Hepatocyte (in vitro differentiated cells): ENCODE measurements around the gene RBBP8NL. TPM values are rescaled to one million over a fixed set of nuclear protein-coding genes. Genes with fewer than 3 reads are reported as not detected.
A peak's percentile ranks its signal among the peaks of the same experiment; 100 is the strongest.

Source experiments
- DNase-seq: peaks from one replicate; pipeline ENCODE4 v3.0.0-alpha.2; 2016; ENCODE audit warnings: low spot score
- H2AFZ ChIP-seq: fragments of 200-600 bp; sonication (generic); 2 replicates; pipeline ENCODE4 v1.6.0; 2016; ENCODE audit warnings: antibody characterized with exemption, mild to moderate bottlenecking
- H3K27ac ChIP-seq: fragments of 200-600 bp; sonication (generic); 2 replicates; pipeline ENCODE4 v1.5.1; 2016; ENCODE audit warnings: mild to moderate bottlenecking
- H3K27me3 ChIP-seq: fragments of 200-600 bp; sonication (generic); 2 replicates; pipeline ENCODE4 v1.6.1; 2016
- H3K36me3 ChIP-seq: fragments of 200-600 bp; sonication (generic); replicated peaks from 2 replicates; pipeline ENCODE4 v1.5.1; 2016; ENCODE audit warnings: low read depth; ENCODE audit not compliant: insufficient read depth
- H3K4me1 ChIP-seq: fragments of 200-600 bp; sonication (generic); 2 replicates; pipeline ENCODE4 v1.5.1; 2016; ENCODE audit warnings: mild to moderate bottlenecking, moderate library complexity; ENCODE audit not compliant: insufficient read depth
- H3K4me2 ChIP-seq: fragments of 200-600 bp; sonication (generic); 2 replicates; pipeline ENCODE4 v1.6.0; 2016
- H3K4me3 ChIP-seq: fragments of 200-600 bp; sonication (generic); 2 replicates; pipeline ENCODE4 v1.5.1; 2016; ENCODE audit warnings: mild to moderate bottlenecking
- H3K79me2 ChIP-seq: fragments of 200-600 bp; sonication (generic); 2 replicates; pipeline ENCODE4 v1.6.0; 2017; ENCODE audit warnings: mild to moderate bottlenecking
- H3K9me2 ChIP-seq: fragments of 200-600 bp; sonication (generic); replicated peaks from 2 replicates; pipeline ENCODE4 v1.6.0; 2017; ENCODE audit warnings: mild to moderate bottlenecking; ENCODE audit not compliant: insufficient read depth
- H3K9me3 ChIP-seq: fragments of 200-600 bp; sonication (generic); 2 replicates; pipeline ENCODE4 v1.5.1; 2016; ENCODE audit warnings: low read depth, mild to moderate bottlenecking
- H4K20me1 ChIP-seq: fragments of 200-600 bp; sonication (generic); 2 replicates; pipeline ENCODE4 v1.6.0; 2016; ENCODE audit warnings: mild to moderate bottlenecking; ENCODE audit not compliant: insufficient read depth, poor library complexity, severe bottlenecking
- EZH2 ChIP-seq: fragments of 200-600 bp; sonication (generic); IDR thresholded peaks from 2 replicates; pipeline ENCODE4 v1.6.1; 2016; ENCODE audit warnings: antibody characterized with exemption, mild to moderate bottlenecking, borderline replicate concordance
- EZH2phosphoT487 ChIP-seq: fragments of 200-600 bp; sonication (generic); IDR thresholded peaks from one replicate; pipeline ENCODE4 v1.6.1; 2018; ENCODE audit warnings: antibody characterized with exemption, mild to moderate bottlenecking, low read depth, moderate library complexity; ENCODE audit not compliant: unreplicated experiment, severe bottlenecking
- WGBS: methylation state at CpG from one replicate; pipeline ENCODE4 v1.1.6; 2016; ENCODE audit warnings: low lambda C conversion rate; ENCODE audit errors: missing lambda C conversion rate; 5-methylcytosine and 5-hydroxymethylcytosine counted together
- polyA plus RNA-seq: library from polyadenylated mRNA; unstranded; fragments of >200 nt; fragmentation: Nextera tagmentation; extraction: Ambion mirVana; gene quantifications from 2 replicates; pipeline ENCODE4 v1.2.1, GENCODE V29; 2016
- total RNA-seq: library from RNA; depleted of rRNA; stranded (reverse); fragments of >200 nt; gene quantifications from 2 replicates; pipeline ENCODE4 v1.2.3, GENCODE V29; 2014
- TF ChIP-seq, protein P1 (sequence below): fragments of 200-600 bp; sonication (generic); IDR thresholded peaks from 2 replicates; pipeline ENCODE4 v1.5.1; 2016; ENCODE audit warnings: antibody characterized with exemption, mild to moderate bottlenecking; ENCODE audit not compliant: poor library complexity

Gene RBBP8NL
- total and polyA plus RNA-seq, 2 experiments from 2014 or later, result 5.7 to 6.4 TPM

DNA sequence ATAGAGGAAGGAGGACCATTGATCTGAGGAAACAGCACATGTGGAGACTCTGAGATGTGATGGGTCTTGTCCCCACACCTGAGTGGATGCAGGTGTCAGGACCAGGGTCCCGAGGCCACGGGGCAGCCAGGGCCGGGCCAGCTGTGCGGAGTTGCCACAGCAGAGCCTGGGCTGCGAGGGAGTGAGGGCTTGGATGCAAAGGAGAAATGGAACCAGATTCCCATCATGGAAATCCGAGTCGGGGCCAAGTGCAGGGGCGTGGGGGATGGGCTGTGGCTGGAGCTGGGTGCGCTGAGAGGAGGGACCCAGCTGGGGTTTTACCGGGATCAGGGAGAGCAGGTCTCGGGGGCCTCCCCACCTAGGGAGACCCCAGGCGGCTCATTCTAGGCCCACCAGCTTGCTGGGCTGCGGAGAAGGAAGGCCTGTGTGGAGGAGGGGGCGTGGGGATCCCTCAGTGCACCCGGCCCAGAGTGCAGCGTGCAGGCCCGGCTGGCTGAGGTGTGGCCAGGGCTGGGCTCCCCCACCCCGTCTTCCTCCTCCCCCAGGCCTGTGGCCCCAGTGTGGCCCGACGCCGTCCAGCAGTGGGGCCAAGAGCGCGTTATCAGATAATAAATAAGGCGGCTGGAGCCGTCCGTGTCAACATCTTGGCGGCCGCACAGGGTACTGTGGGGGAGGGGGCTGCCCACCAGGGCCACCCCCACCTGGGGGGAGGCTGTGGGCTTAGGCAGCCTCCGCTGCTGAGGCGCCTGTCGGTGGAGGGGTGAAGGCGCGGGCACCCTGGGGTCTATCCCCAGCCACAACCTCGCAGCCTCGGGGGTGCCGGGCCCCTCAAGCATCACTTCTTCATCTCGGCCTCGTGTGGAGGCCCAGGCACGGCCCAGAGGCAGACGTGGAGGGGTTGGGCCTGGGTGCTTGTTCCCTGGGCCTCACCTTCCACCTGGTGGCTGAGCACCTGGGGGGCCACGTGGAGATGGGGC lies 31.2 kb upstream of the RBBP8NL start:
- no peaks in the 10 kb centered on the region for H3K9me2 ChIP-seq
- no peaks in the 10 kb centered on the region for H3K36me3 ChIP-seq
- H4K20me1 ChIP-seq, result no peaks in the 10 kb centered on the region
- DNase-seq, result peak; percentile 40
- H3K27ac ChIP-seq, result peak overlapping the region; percentile 58
- no peak overlapping the region for H3K4me3 ChIP-seq
- no peaks in the 10 kb centered on the region for H3K9me3 ChIP-seq
- H3K79me2 ChIP-seq, result no peaks in the 10 kb centered on the region
- no peak overlapping the region for H3K4me2 ChIP-seq
- 57% methylated on average over 34 of the region's 41 CpGs for WGBS
- H2AFZ ChIP-seq, result no peak overlapping the region
- H3K4me1 ChIP-seq, result peaks cover 36% of the 10 kb centered on the region
- TF ChIP-seq, protein P1, sequence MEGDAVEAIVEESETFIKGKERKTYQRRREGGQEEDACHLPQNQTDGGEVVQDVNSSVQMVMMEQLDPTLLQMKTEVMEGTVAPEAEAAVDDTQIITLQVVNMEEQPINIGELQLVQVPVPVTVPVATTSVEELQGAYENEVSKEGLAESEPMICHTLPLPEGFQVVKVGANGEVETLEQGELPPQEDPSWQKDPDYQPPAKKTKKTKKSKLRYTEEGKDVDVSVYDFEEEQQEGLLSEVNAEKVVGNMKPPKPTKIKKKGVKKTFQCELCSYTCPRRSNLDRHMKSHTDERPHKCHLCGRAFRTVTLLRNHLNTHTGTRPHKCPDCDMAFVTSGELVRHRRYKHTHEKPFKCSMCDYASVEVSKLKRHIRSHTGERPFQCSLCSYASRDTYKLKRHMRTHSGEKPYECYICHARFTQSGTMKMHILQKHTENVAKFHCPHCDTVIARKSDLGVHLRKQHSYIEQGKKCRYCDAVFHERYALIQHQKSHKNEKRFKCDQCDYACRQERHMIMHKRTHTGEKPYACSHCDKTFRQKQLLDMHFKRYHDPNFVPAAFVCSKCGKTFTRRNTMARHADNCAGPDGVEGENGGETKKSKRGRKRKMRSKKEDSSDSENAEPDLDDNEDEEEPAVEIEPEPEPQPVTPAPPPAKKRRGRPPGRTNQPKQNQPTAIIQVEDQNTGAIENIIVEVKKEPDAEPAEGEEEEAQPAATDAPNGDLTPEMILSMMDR, result no peak
- TF ChIP-seq EZH2 (no peak), EZH2phosphoT487 (no peak)
- H3K27me3 ChIP-seq, result no peaks in the 10 kb centered on the region

DNA sequence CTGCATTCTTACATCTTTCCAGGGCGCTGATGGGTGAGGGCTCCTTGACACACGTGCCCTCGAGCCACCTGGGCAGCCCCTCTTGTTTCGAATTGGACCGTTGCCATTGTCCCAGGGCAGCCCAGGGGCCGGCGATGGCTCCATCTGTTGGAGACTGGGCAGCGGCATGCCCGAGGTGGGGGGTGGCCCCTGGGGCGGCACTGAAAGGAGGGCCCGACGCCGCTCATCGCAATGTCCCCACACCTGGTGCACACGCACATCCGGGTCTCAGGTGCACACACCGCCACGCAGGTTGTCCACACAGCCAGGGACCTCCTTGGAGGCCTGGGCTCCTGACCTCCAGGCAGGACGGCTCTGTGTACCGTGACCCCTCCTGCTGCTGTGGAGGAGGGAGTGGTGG lies 30.5 kb upstream of the RBBP8NL start:
- no peak overlapping the region for H3K4me3 ChIP-seq
- 95% methylated on average over 20 of the region's 20 CpGs for WGBS
- peaks cover 39% of the 10 kb centered on the region for H3K4me1 ChIP-seq
- H3K27ac ChIP-seq, result no peak overlapping the region
- H3K4me2 ChIP-seq, result no peak overlapping the region
- H3K79me2 ChIP-seq, result no peaks in the 10 kb centered on the region
- no peaks in the 10 kb centered on the region for H3K9me2 ChIP-seq
- H4K20me1 ChIP-seq, result no peaks in the 10 kb centered on the region
- no peak for TF ChIP-seq EZH2phosphoT487
- TF ChIP-seq, protein P1, result no peak
- no peak for TF ChIP-seq EZH2
- no peak overlapping the region for H2AFZ ChIP-seq
- no peaks in the 10 kb centered on the region for H3K36me3 ChIP-seq
- no peaks in the 10 kb centered on the region for H3K9me3 ChIP-seq
- DNase-seq, result no peak
- H3K27me3 ChIP-seq, result no peaks in the 10 kb centered on the region

DNA sequence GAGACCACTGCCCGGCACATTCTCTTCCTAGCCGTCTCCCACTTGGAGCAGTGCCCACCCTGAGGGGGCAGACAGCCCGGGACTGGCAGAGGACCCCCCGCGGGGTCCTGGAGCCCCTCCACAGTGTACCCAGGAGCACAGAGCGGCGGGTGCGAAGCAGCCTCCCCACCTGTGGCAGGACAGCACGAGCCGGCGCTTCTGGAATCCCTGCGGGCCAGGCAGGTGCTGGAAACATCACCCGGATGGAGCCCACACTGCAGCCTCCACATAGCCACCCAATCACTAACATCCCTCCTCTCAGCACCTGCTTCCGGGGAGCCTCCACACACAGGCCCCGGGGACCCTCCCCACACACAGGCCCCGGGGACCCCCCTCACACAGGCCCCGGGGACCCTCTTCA lies 29.8 kb upstream of the RBBP8NL start:
- H3K9me3 ChIP-seq, result no peaks in the 10 kb centered on the region
- no peak overlapping the region for H3K4me3 ChIP-seq
- TF ChIP-seq EZH2 (no peak), EZH2phosphoT487 (no peak)
- TF ChIP-seq, protein P1, result no peak
- H3K9me2 ChIP-seq, result no peaks in the 10 kb centered on the region
- DNase-seq, result no peak
- H3K36me3 ChIP-seq, result no peaks in the 10 kb centered on the region
- H3K4me1 ChIP-seq, result peaks cover 43% of the 10 kb centered on the region
- H3K4me2 ChIP-seq, result no peak overlapping the region
- no peaks in the 10 kb centered on the region for H4K20me1 ChIP-seq
- no peak overlapping the region for H3K27ac ChIP-seq
- H2AFZ ChIP-seq, result no peak overlapping the region
- no peaks in the 10 kb centered on the region for H3K27me3 ChIP-seq
- WGBS, result 94% methylated on average over 15 of the region's 17 CpGs
- H3K79me2 ChIP-seq, result no peaks in the 10 kb centered on the region
